ENCODE data around the gene COPS7A. TPM values are rescaled to one million over a fixed set of nuclear protein-coding genes. Genes with fewer than 3 reads are reported as not detected.

Gene COPS7A
- total RNA-seq (2014; rRNA removed; shearing (Covaris generic)) (51.9 and 53.9 TPM in 2 replicates), polyA plus RNA-seq (2016; fragmentation: Nextera tagmentation; extraction: Ambion mirVana) (36.9 and 37.7 TPM in 2 replicates)
- long read RNA-seq, transcript COPS7A-215 (8 exons, 2,127 nt) = major isoform, 10 of 26 reads
- long read RNA-seq, partial matches to known transcripts = 1 of 26 reads
- long read RNA-seq, other reads (novel, unspliced or antisense) = 4 of 26 reads

- H3K4me1 ChIP-seq (ENCODE audit: insufficient read depth) = peaks cover 16% of the 10 kb centered on the region
- Mint-ChIP-seq H3K4me1 (peaks cover 12% of the 10 kb centered on the region), H3K36me3 (ENCODE audit: low read depth) (peaks cover 11% of the 10 kb centered on the region), H3K27ac (peak within 1 kb of the TSS; percentile 96), H3K4me3 (peak within 1 kb of the TSS; percentile 84), H3K27me3 (ENCODE audit: insufficient read depth, low read depth, poor library complexity) (peaks cover 17% of the 10 kb centered on the region), H3K9me3 (no peaks in the 10 kb centered on the region; the same call in 2 of the 3 replicates)
- H3K27me3 ChIP-seq (ENCODE audit: insufficient read depth) = no peaks in the 10 kb centered on the region
- TF ChIP-seq ETS1 (IDR thresholded peaks at IDR 0.05) (peak; percentile 95), JUNB (IDR thresholded peaks at IDR 0.05; ENCODE audit: unreplicated experiment) (no peak), CREB1 (CRISPR knock-in tag; IDR thresholded peaks at IDR 0.05; ENCODE audit: low read depth) (peak; percentile 93), POLR2AphosphoS5 (IDR thresholded peaks at IDR 0.05; ENCODE audit: low read depth) (peak; percentile 68), CTCF (conservative IDR thresholded peaks at IDR 0.05; ENCODE audit: low read depth in 2 of 2) (peak in 1 of 2 experiments; percentile 37; a peak in 2 of 4 replicates)
- peak within 1 kb of the TSS; percentile 34; the same call in 1 of the 2 replicates for H2AFZ ChIP-seq
- peak within 1 kb of the TSS; percentile 96 for H3K4me2 ChIP-seq
- H3F3A ChIP-seq (replicated peaks; ENCODE audit: low read depth) = peaks cover 11% of the 10 kb centered on the region
- H3K79me2 ChIP-seq (replicated peaks; ENCODE audit: insufficient read depth) = peaks cover 12% of the 10 kb centered on the region; the same call in 1 of the 2 replicates
- no peaks in the 10 kb centered on the region for H4K20me1 ChIP-seq (replicated peaks; ENCODE audit: insufficient read depth)
- H3K4me3 ChIP-seq = peak within 1 kb of the TSS; percentile 54
- ATAC-seq = peak; percentile 98
- peak; percentile 99 for DNase-seq (ENCODE audit: low spot score)
- H3K9me2 ChIP-seq (ENCODE audit: insufficient read depth) = no peaks in the 10 kb centered on the region
- peak within 1 kb of the TSS; percentile 90 for H3K27ac ChIP-seq (ENCODE audit: low read depth)
- 0 out of 2 replicates have a peak, but pooled peaks cover 3% of the 10 kb centered on the region for H3K36me3 ChIP-seq (ENCODE audit: insufficient read depth)
Measured at GRCh38 chr12:6723607-6724408, at the start of gene COPS7A. Gene COPS7A, plus strand, starts transcription at chr12:6724046. Its CDS starts 611 bp downstream, at chr12:6724657.

GRCh38 chr12:6676962-6677361 lies 46.9 kb upstream of the COPS7A start:
- Histone ChIP-seq H3K9me2 (ENCODE audit: insufficient read depth) (no peaks in the 10 kb centered on the region), H3K27me3 (ENCODE audit: insufficient read depth) (no peaks in the 10 kb centered on the region), H4K20me1 (replicated peaks; ENCODE audit: insufficient read depth) (peaks cover 13% of the 10 kb centered on the region), H3K4me2 (no peak overlapping the region), H3K4me1 (ENCODE audit: insufficient read depth) (no peaks in the 10 kb centered on the region), H3K36me3 (ENCODE audit: insufficient read depth) (peaks cover 51% of the 10 kb centered on the region), H3K27ac (ENCODE audit: low read depth) (no peak overlapping the region), H3K4me3 (no peak overlapping the region), H2AFZ (no peak overlapping the region), H3K79me2 (replicated peaks; ENCODE audit: insufficient read depth) (peaks cover 29% of the 10 kb centered on the region), H3F3A (replicated peaks; ENCODE audit: low read depth) (no peaks in the 10 kb centered on the region; the same call in 1 of the 2 replicates)
- Mint-ChIP-seq H3K4me3 (no peak overlapping the region), H3K27ac (no peak overlapping the region), H3K27me3 (ENCODE audit: insufficient read depth, low read depth, poor library complexity) (peaks cover 3% of the 10 kb centered on the region), H3K4me1 (no peaks in the 10 kb centered on the region), H3K36me3 (ENCODE audit: low read depth) (peaks cover 68% of the 10 kb centered on the region), H3K9me3 (no peaks in the 10 kb centered on the region)
- ATAC-seq (no peak), DNase-seq (ENCODE audit: low spot score) (no peak)
- TF ChIP-seq CREB1 (CRISPR knock-in tag; IDR thresholded peaks at IDR 0.05; ENCODE audit: low read depth) = no peak
- no peak for TF ChIP-seq EZH2 (IDR thresholded peaks at IDR 0.05; ENCODE audit: low read depth, unreplicated experiment)
- no peak for TF ChIP-seq CTCF (conservative IDR thresholded peaks at IDR 0.05; ENCODE audit: low read depth in 2 of 2)
- no peak for TF ChIP-seq NANOG (IDR thresholded peaks at IDR 0.05; ENCODE audit: borderline replicate concordance)
- no peak for TF ChIP-seq EZH2phosphoT487 (IDR thresholded peaks at IDR 0.05; ENCODE audit: unreplicated experiment)
- no peak for TF ChIP-seq ZNF331 (CRISPR knock-in tag; IDR thresholded peaks at IDR 0.05; ENCODE audit: low read depth)
